CD4-positive, alpha-beta T cell (primary cell): ENCODE measurements around the gene ADAMTS19. TPM values are rescaled to one million over a fixed set of nuclear protein-coding genes. Genes with fewer than 3 reads are reported as not detected.

Experiments used
- ATAC-seq: fragments of 200-7000 bp; cut with Tn5 transposase; one replicate; pipeline ENCODE4 v1.10.0; 2022; ENCODE audit warnings: mild to moderate bottlenecking; ENCODE audit not compliant: poor library complexity
- CTCF ChIA-PET: fragments of 350-600 bp; sonication (Branson Sonifier 250); formaldehyde crosslinking; loops from one replicate; lab custom pipeline; 2021; ENCODE audit warnings: antibody characterized with exemption, inconsistent platforms; lab: Charles Lee
- POLR2A ChIA-PET: fragments of 350-600 bp; sonication (Branson Sonifier 250); formaldehyde crosslinking; loops from one replicate; lab custom pipeline; 2021; ENCODE audit warnings: antibody characterized with exemption, inconsistent platforms; lab: Charles Lee
- DNase-seq, 14 experiments: peaks; one replicate each; pipeline ENCODE4 v3.0.0-alpha.2; 2013 to 2020; ENCODE audit warnings: mixed read lengths in 2 of 14
- H3K27ac ChIP-seq, 2 donors: one replicate each; pipeline versions ENCODE4 v1.5.1 to v1.7.0; 2013; ENCODE audit warnings: low read length in 2 of 2, low read depth in 1 of 2, mild to moderate bottlenecking in 1 of 2
- H3K27me3 ChIP-seq, 2 experiments: 1 replicate in 1 of 2; 2 replicates in 1 of 2; pipeline versions ENCODE4 v1.6.1 to v1.7.0; 2013; ENCODE audit warnings: low read length in 2 of 2, control low read depth in 1 of 2, mild to moderate bottlenecking in 1 of 2, moderate library complexity in 1 of 2; ENCODE audit not compliant: insufficient read depth in 2 of 2, control insufficient read depth in 1 of 2
- H3K36me3 ChIP-seq: one replicate; pipeline ENCODE4 v1.6.1; 2013; ENCODE audit warnings: low read length, control low read depth; ENCODE audit not compliant: insufficient read depth
- H3K4me1 ChIP-seq: one replicate; pipeline ENCODE4 v1.6.1; 2013; ENCODE audit warnings: low read length, control low read depth; ENCODE audit not compliant: insufficient read depth
- H3K4me3 ChIP-seq: one replicate; pipeline ENCODE4 v1.5.1; 2013; ENCODE audit warnings: mild to moderate bottlenecking, low read length, moderate library complexity
- H3K9me3 ChIP-seq, 2 experiments: 1 replicate in 1 of 2; 2 replicates in 1 of 2; pipeline versions ENCODE4 v1.6.1 to v1.7.0; 2013; ENCODE audit warnings: low read length in 2 of 2, mild to moderate bottlenecking in 2 of 2, control low read depth in 1 of 2, moderate library complexity in 1 of 2; ENCODE audit not compliant: control insufficient read depth in 1 of 2, insufficient read depth in 1 of 2
- H3K27ac Mint-ChIP-seq: one replicate; pipeline ENCODE4 v1.8.0; 2020; ENCODE audit warnings: mixed read lengths
- H3K27me3 Mint-ChIP-seq: one replicate; pipeline ENCODE4 v1.8.0; 2021; ENCODE audit warnings: mixed read lengths
- H3K36me3 Mint-ChIP-seq: one replicate; pipeline ENCODE4 v1.8.0; 2021; ENCODE audit warnings: low read depth, mixed read lengths
- H3K4me1 Mint-ChIP-seq: one replicate; pipeline ENCODE4 v1.8.0; 2021; ENCODE audit warnings: low read depth, mixed read lengths
- H3K4me3 Mint-ChIP-seq: one replicate; pipeline ENCODE4 v1.8.0; 2020; ENCODE audit warnings: mild to moderate bottlenecking, mixed read lengths
- H3K9me3 Mint-ChIP-seq: one replicate; pipeline ENCODE4 v1.8.0; 2020; ENCODE audit warnings: mixed read lengths
- CTCF ChIP-seq: fragments of 200-600 bp; IDR thresholded peaks from one replicate; pipeline ENCODE4 v1.8.0; 2022; ENCODE audit warnings: antibody characterized with exemption, mild to moderate bottlenecking
- intact Hi-C, 2 experiments: fragments of 100-400 bp; cut with DNase I in 1 of 2; cut with micrococcal nuclease in 1 of 2; formaldehyde crosslinking; loops; one replicate each; pipeline versions ENCODE4 v1.15.1 to v1.9.0; 2023 to 2025; cut with DNase I, micrococcal nuclease
- total RNA-seq, 174 experiments: library from RNA in 2 of 174; stranded (reverse) in 2 of 174; gene quantifications; one replicate each; pipeline ENCODE4 v1.2.3 and lab custom pipeline; 2021 to 2026

The ADAMTS19 gene
- total RNA-seq, 2 experiments from 2014 or later = not detected

GRCh38 chr5:129639331-129639730, 179.2 kb downstream of the ADAMTS19 start:
- Mint-ChIP-seq H3K4me1 (no peaks in the 10 kb centered on the region), H3K27ac (no peak overlapping the region), H3K4me3 (no peak overlapping the region), H3K9me3 (peaks cover 3% of the 10 kb centered on the region), H3K36me3 (no peaks in the 10 kb centered on the region), H3K27me3 (no peaks in the 10 kb centered on the region)
- no peak for TF ChIP-seq CTCF
- CTCF ChIA-PET = no interaction called here
- H3K27ac ChIP-seq = no peak overlapping the region
- H3K4me1 ChIP-seq = no peaks in the 10 kb centered on the region
- no peaks in the 10 kb centered on the region for H3K9me3 ChIP-seq
- intact Hi-C loops = no loop called here
- H3K4me3 ChIP-seq = no peak overlapping the region
- DNase-seq = no peak
- H3K36me3 ChIP-seq = no peaks in the 10 kb centered on the region
- no peak for ATAC-seq
- H3K27me3 ChIP-seq = no peaks in the 10 kb centered on the region
- POLR2A ChIA-PET = no interaction called here

DNA sequence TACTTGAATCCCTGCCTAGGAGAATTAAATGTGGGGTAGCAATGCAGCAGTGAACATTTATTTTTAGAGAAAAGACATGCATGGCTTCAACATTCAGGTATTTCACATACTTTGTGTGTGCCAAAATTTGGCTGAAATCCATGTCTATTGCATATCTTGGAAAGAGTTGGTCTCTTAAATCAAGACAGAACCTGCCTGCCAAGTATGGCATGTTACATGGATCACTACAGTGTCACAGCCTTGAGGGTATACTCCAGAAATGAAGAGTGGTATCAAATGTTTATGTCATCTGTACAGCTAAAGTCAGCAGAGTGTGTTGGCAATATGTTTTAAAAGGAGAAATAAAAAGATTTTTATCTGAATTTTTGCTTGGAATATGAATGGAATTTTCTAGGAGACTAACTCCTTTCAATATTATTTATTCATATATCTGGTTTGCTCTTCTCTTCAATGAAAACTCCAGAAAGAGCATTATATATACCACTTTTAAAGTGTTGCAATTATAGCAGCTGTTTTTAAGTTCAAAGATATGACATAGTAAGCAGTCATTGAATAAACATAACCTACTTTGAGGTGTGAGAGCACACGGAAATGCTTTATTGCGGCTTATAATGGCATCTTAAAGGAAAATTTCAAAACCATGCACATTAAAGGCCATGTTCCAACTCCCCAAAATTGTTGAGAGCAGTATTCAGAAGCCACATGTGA, 192.4 kb downstream of the ADAMTS19 start:
- no peaks in the 10 kb centered on the region for H3K27me3 ChIP-seq
- no peaks in the 10 kb centered on the region for H3K4me1 ChIP-seq
- Mint-ChIP-seq H3K27ac (no peak overlapping the region), H3K4me1 (no peaks in the 10 kb centered on the region), H3K27me3 (no peaks in the 10 kb centered on the region), H3K4me3 (no peak overlapping the region), H3K36me3 (no peaks in the 10 kb centered on the region), H3K9me3 (no peaks in the 10 kb centered on the region)
- no peak overlapping the region for H3K27ac ChIP-seq
- no peak overlapping the region for H3K4me3 ChIP-seq
- CTCF ChIA-PET = no interaction called here
- no peak for TF ChIP-seq CTCF
- ATAC-seq (no peak), DNase-seq (no peak)
- H3K36me3 ChIP-seq = no peaks in the 10 kb centered on the region
- POLR2A ChIA-PET = no interaction called here
- intact Hi-C loops = no loop called here
- no peaks in the 10 kb centered on the region for H3K9me3 ChIP-seq

- no peak for DNase-seq
- POLR2A ChIA-PET = no interaction called here
- Mint-ChIP-seq H3K36me3 (no peaks in the 10 kb centered on the region), H3K9me3 (no peaks in the 10 kb centered on the region), H3K4me3 (no peak overlapping the region), H3K4me1 (no peaks in the 10 kb centered on the region), H3K27me3 (no peaks in the 10 kb centered on the region), H3K27ac (no peak overlapping the region)
- intact Hi-C loops = no loop called here
- Histone ChIP-seq H3K4me1 (no peaks in the 10 kb centered on the region), H3K9me3 (no peaks in the 10 kb centered on the region), H3K27me3 (no peaks in the 10 kb centered on the region), H3K4me3 (no peak overlapping the region), H3K36me3 (no peaks in the 10 kb centered on the region), H3K27ac (no peak overlapping the region)
- no peak for ATAC-seq
- CTCF ChIA-PET = no interaction called here
- TF ChIP-seq CTCF = no peak
These were observed 192.9 kb downstream of the ADAMTS19 start for GRCh38 chr5:129653057-129653375.
